Erythroblast (primary cell): ENCODE measurements around the gene XDH.

Experiments used
- DNase-seq, 2 experiments: peaks; one replicate each; lab custom pipeline; 2025; lab: John Stamatoyannopoulos, UW
- GATA1 ChIP-seq: IDR thresholded peaks from 2 replicates; pipeline ENCODE4 v1.6.1; 2011; ENCODE audit warnings: low read depth, mild to moderate bottlenecking, control low read depth, low read length, moderate library complexity
- POLR2A ChIP-seq: IDR thresholded peaks from 2 replicates; pipeline ENCODE4 v1.6.1; 2011; ENCODE audit warnings: mild to moderate bottlenecking, low read length

Gene XDH

DNA sequence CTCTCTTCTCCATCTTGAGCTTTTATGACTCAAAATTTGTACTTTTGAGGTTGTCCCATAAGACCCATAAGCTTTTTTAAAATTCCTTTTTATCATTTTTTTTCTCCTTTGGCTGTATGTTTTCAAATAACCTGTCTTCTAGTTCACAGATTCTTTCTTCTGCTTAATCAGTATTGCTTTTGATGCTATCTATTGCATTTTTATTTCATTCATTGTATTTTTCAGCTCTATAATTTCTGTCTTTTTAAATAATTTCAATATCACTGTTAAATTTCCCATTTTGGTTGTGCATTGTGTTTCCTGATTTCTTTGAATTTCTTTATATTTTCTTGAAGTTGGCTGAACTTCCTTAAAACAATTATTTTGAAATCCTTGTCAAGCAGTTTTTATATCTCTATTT is 4.8 kb upstream of the XDH start:
- TF ChIP-seq POLR2A: no peak
- TF ChIP-seq GATA1: no peak
- DNase-seq: no peak

DNA sequence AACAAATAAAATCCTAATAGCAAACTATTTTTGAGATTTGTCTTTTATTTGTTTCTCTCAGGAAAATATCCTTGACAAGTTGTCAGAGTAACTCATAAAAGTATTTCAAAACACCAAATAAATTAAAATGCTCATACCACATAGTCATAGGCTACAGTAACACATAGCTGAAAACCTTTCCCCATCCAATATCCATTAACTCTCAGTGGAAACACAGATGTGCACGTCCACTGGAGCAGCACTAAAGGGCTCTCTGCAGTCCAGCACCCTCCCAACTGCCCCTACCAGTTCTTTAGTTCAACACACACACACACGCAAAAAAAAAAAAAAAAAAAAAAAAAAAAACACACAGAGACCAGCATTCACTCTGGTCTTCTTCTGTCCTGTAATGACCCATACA is 879 bp upstream of the XDH start:
- TF ChIP-seq POLR2A (no peak), GATA1 (no peak)
- no peak for DNase-seq

DNA sequence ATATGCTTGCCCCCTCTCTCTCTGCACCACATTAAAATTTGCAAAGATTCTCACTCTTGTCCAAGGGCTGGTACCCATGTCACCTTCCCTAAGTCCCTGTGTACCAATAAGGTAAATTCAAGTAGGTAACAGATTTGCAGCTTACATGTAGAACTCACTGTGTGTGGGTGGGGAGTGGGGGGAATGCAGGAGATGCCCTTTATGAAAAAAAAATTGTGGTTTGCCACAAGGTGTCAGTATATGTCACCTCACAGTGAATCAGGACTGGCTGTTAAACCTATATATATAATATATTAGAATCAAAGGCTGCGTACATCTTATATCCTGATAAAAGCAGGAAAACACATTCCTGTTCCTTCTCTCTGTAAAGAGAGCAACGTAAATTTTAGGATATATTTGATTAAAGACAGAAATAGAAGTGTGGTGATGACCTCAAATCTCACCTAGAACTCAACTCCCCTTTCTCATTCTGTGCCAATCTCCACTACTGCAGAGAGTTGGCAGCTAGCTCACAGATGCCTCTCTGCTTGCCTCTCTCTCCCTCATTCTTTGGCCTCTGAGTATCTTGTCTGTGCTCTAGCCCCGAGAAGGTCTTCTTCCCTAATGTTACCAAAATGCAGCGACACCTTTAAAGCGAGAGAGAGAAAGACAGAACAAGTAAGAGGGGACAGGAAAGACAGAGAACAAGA is 536 bp downstream of the XDH start:
- peak in 1 of 2 experiments; percentile 5 for DNase-seq
- no peak for TF ChIP-seq POLR2A
- TF ChIP-seq GATA1: no peak

DNA sequence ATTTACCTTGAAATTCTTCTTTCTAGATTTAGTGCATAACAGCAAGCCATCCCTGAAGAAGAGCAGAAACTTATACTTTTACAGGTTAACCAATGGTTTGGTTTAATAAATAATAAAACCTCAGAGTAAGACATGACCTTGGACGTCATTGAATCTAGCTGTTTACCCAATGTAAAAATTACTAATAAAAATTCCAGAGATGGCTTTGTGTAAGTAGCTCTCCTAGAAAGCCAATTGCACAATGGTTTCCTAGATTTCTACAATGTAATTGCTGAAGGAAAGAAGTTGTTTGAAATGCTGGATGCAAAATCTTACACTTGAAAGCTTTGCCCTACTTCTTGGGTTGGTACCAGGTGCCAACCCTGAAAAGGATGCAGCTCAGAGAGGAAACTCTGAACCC is 1.5 kb downstream of the XDH start:
- no peak for DNase-seq
- TF ChIP-seq POLR2A: no peak
- no peak for TF ChIP-seq GATA1

DNA sequence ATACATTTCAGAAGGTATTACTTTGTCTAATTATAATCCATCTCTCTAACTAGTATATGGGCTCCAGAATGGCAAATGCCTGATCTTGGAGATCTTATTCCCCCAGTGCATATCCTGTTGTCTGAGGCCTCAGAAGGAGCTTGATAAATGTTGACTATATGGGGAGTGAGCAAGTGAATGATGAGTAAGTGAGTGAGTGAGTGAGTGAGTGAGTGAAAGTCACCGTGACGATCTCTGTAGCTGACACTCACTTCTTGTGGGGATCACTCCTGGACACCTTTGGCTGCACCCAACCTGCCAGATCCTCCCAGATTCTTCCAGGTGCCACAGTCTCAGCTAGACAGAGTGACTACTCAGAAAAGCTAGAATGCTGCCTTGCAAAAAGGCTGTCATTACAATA is 2.8 kb downstream of the XDH start:
- DNase-seq: no peak
- no peak for TF ChIP-seq POLR2A
- TF ChIP-seq GATA1: no peak

DNA sequence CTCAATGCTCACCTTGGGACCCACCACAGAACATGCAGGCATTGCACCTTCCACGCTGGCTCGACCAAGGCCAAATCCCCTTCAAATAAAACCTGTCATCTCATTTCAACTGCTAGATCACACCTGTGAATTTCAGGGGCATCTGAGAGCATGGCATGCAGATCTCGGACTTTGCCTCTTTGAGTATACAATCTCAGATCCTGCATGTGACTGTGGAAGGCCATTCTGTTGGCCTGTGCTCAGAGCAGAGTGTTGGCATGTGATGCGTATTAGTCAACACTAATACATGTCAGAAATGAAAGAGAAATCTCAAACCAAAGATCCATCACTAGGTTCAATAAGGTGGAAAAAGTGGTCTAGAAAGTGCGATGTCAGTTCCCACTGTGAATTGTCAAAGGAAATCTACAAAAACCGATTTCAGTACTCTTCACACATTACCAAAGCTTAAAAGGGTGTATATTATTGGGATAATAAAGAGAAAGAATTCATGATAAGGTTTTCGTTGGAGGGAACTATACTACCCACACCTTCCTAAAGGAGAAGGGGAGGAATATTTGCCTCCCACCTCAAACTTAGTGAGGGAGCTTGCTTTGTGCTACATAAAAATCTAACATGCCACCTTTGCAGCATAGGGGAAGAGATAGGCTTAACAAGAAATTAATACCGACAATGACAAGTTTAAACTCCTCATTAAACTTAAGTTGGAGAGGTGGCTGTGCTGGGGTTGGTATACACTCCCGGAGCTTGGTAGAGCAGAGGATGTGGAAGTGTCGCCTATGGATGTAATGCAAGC is 7.8 kb downstream of the XDH start:
- no peak for DNase-seq
- no peak for TF ChIP-seq POLR2A
- TF ChIP-seq GATA1: no peak

DNA sequence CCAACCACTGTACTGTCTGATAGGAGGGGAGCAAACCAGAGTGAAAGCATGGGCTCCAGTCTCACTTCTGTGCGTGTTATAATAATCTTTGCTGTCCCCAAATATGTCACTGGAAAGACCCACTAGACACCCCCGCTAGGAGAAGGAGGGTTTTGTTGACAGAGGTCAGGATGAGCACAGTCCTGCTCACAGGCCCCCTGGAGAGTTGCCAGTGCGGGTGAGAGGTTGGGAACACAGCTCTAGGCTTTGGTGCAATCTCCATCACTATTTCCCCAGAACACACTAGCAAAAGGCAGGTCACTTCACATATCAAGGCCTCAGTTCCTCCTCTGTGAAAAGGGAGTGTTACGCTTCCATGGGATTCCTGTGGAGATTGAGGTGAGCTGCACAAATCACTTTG is 9.7 kb downstream of the XDH start:
- TF ChIP-seq POLR2A (no peak), GATA1 (no peak)
- peak in 1 of 2 experiments; percentile 40 for DNase-seq

DNA sequence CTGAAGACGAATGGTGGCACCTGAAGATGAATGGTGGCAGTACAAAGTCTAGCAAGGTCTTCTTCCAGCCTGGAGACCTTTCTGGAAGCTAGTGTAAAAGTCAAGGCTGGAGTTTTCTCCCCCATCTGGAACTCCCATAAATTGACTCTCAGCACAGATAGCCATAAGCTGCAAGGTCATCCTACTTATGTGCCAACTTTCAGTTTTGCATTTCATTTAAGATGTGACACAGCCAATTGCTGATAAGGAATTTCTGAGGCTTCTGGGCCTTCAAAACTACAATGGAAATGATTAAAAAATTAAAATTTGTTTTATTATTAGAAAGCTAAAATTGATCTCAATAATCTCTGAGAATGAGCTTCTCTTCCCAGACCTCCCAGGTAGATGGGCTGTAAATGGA is 10.2 kb downstream of the XDH start:
- DNase-seq: peak; percentile 57 to 72
- TF ChIP-seq GATA1: no peak
- TF ChIP-seq POLR2A: no peak

DNA sequence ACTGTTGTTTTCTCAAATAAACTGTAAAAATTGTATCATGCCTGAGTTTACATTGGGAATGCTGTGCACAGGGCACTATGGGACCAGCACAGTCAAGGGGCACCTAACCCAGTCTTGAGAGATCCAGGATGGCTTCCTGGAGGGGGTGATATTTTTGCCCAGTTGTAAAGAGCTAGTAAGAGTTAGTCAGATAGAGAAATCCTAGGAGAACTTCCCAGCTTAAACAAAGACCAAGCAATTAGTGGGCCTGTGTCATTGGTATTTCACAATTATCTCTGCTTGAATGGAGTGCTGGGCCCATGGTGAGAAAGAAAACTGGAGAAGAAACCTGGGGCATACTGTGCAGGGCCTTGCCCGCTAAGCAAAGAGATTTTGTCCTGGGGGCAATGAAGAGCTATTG is 12.2 kb downstream of the XDH start:
- DNase-seq: no peak
- TF ChIP-seq GATA1 (no peak), POLR2A (no peak)

DNA sequence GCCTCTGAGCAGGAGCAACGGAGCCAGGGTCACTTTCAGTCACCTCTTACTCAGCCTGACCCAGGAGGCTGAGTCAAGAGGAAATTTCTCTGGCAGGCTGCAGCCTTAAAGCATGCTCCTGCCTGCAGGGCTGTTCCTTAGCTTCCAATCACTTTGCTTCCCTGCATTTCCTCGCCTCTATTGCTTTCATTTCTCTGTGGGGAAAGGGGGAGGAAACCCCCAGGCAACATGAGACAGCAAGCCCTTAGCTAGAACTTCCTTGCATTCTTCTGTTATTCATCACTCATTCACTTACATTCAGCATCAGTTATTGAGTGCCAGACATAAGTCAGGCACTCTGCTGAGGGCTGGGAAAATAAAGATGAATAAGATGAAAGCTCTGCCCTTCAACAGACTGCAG is 13.0 kb downstream of the XDH start:
- TF ChIP-seq GATA1: no peak
- TF ChIP-seq POLR2A: no peak
- no peak for DNase-seq

DNA sequence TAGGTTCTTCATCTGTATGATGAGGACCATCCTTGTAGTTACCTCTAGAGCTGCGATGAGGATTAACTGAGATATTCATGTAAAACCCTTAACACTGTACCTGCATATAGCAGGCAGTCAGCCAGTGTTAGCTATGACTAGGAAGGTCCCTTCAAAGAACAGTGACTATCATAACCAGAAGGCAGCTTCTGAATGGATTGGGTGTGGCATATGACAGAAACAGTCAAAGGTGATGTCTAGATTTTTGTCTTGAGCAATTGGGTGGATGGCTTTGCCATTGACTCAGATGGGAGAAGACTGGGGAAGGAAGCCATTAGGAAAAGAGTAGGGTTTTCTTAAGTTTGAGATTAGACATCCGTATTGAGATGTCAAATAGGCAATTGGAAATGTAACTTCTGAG is 15.7 kb downstream of the XDH start:
- no peak for TF ChIP-seq POLR2A
- TF ChIP-seq GATA1: no peak
- no peak for DNase-seq

DNA sequence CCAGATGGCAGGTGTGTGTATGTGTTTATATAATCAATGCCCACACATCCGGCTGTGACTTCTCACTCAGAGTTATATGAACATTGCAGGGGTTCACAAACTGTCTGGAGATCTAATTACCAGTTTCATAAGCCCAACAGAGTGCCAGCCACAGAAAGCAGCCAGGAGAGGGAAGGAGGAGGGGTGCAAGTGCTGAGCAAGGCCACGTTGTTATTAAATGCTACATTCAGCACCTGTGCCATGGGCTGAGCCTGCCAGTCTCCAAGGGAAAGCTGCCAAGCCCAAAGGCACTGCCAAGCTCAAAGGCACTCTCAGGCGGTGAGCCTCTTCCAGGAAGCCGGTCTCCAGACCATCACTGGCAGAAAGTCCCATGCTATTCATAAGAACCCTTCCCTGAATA is 17.4 kb downstream of the XDH start:
- DNase-seq: no peak
- TF ChIP-seq POLR2A: no peak
- TF ChIP-seq GATA1: no peak

DNA sequence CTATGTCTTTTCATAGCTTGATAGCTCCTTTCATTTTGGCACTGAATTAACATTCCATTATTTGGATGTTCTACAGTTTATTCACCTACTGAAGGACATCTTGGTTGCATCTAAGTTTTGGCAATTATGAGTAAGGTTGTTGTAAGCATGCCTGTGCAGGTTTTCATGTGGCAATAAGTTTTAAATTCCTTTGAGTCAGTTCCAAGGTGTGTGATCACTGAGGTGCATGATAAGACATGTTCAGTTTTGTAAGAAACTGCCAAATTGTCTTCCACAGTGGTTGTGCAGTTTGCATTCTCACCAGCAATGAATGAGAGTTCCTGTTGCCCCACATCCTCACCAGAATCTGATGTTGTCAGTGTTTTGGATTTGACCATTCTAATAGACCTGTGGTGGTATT is 24.2 kb downstream of the XDH start:
- TF ChIP-seq GATA1 (no peak), POLR2A (no peak)
- no peak for DNase-seq

DNA sequence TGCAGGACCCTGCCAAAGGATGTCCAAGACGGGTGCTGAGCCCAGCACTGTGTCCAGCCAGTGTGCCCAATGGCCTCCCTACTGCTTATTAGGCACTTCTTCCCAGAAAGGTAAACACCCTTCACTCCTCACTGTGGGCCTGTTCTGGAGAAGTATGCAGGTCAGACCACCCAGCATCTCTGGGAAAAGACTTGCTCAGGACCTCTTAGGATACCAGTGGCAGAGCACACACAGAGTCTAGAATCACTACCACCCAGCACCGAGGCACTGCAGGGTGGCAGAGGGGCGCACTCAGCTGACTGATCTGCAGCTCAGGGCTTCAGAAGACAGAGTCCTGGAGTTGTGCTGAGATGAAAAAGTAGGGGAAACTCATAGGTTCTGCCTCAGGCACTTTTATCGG is 25.8 kb downstream of the XDH start:
- no peak for DNase-seq
- TF ChIP-seq GATA1 (no peak), POLR2A (no peak)

DNA sequence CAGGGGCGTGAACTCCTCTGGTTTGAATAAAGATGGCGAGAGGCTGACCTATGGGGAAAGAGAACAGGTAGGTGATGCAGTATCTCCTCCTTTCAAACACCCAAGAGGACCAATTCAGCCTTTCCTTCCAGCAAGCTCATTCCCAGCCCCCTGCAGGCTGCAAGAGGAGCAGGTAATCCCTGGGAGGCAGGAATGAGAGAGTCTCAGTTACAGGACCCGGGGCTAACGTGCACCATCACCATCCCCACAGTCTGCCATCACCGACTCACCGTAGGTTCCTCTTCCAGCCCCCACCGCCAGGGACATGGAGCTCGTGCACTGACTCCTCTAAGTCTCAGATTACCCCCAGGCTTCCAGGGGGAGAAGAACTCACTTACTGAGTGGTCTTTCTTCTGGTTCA is 26.7 kb downstream of the XDH start:
- no peak for DNase-seq
- TF ChIP-seq POLR2A (no peak), GATA1 (no peak)
